ENCODE measurements around the gene MRO.
"Not testable (repeated sequence)": the region's sequence is repeated elsewhere in the genome, so short reads cannot be mapped to it uniquely, and the experiment has no call there.

MRO gene

DNA sequence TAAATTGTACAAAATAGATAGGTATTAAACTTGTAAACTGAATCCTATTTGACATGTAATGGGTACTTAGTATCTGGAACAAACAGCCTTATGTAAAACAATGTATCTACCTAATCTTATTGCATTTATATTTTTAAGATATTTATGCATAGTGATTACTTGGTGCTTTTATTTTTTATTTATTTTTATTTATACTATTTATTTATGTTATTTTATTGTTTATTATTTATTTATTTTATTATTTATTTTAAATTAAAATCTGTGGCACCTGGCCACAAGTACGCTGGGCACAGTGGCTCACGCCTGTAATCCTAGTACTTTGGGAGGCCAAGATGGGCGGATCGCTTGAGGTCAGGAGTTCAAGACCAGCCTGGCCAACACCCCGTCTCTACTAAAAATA lies 26.9 kb downstream of the MRO start:
- DNase-seq (ENCODE audit: low read depth, low spot score): no peak

DNA sequence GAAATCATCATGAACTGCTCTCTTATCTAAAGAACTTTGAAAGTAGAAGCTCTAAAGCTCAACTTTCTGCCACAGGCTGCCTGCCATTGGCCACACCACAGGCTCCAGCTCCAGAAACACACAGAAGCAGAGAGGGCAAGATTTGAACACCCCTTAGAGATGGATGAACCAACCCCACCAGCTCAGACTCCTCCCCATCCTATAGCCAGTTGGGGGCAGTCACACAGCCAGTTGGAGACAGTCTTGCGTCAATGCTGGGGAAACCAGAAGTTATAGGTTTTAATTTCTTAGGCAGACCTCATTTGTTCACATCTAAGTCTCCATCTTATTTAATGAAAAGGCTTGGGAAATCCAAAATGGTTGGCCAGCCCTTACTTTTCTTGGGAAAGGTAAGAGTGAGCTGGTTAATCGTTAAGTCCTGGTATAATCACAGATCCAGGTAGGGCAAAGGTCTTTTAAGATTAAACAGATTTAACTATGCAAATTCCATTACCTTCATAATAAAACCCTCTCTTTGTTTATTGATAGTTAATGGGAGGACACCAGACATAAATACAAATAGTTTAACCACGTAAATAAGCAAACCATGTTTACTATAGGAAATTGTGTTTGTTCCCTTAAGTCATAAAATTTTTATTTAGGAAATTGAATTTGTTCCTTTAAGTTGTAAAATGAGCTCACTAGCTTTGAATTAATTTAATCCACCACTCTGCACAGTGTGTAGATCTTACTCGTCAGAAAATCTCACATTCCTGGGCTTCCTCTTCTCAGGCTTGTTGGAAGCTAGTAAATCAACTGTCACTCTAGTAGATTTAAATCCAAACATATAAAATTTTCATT lies 28.0 kb downstream of the MRO start:
- DNase-seq (ENCODE audit: low read depth, low spot score): no peak

DNA sequence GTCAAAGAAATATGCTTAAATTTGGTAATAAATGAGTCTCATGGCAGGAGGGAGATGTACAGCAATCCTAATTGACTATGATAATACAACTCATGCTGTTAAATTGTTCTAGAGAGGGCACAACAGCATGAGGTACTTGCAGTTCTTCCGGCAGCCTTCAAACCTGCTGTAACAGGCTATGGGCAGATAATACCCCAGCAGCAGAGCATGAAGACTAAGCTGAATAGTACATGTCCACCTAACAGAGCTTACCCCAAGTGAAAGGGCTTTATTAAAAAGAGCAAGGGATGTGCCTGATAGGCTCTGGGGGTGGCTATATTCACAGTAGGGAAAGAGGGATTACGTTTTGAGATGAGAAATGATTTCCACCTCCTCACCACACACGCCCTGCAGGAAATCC lies 28.9 kb downstream of the MRO start:
- DNase-seq (ENCODE audit: low read depth, low spot score): no peak

DNA sequence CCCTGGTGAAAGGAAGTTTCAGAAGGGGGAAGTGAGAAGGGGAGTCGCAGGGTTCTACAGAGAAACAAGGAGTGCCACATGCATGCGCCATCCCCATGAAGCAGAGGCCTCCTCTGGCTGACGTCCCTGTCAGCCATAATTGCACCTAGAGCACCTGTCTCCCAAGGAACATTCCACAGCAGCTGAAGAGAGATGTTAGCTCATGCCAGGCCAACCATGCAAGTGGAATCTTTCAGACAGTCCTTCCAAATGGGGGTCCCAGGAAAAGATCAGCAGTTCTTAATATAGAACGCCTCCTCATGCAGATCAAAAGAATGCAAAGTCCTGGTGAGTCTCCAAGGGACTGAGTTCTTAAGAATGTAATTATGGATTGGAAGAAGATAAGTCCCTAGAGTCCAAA lies 29.6 kb downstream of the MRO start:
- no peak for DNase-seq (ENCODE audit: low read depth, low spot score)

DNA sequence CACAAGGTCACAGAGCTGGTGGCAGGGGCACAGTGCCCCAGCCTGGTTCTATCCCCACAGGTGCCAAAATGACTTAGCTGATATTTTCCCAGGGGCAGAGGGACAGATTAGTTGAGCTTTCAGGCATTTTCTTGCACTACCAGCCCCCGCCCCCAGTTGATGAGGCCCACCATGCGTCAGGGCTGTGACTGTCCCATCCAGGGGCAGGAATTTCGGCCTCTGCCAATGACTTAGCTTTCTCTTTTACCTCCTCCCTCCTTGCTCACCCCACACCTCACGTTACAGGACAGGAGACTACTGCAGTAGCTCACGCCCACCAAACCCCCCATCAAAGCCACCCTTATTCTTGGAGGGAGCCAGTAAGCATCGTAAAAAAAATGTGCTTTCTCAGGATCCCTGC lies 31.5 kb downstream of the MRO start:
- no peak for DNase-seq (ENCODE audit: low read depth, low spot score)

DNA sequence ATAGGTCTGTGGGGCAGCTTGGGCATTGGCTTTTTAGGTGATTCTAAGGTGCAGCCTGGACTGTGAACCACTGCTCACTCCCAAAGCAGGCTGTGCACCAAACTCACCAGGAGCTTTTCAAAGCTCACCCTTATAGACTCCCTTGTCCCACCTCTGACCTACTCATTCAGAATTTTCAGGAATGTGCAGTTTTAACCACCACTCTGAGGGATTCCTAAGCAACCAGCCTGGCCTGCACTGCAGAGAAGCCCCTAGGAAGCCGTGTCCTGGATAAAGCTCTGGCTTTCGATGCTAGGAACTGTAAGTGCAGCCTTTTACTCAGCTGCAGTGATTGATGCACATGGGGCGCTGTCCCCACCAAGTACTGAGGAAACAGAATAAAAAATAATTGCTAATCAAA lies 33.0 kb downstream of the MRO start:
- DNase-seq (ENCODE audit: low read depth, low spot score): no peak

DNA sequence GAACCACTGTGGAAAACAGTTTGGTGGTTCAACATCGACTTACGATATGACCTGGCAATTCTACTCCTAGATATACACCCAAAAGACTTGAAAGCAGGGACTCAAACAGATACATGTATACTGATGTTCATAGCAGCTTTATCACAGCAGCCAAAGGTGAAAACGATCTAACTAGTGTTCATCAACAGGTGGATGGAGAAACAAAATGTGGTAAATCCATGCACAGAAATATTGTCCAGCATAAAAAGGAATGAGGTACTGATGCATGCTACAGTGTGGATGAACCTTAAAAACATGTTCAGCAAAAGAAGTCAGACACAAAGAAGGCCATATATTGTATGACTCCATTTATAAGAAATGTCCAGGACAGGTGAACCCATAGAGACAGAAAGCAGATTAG lies 36.3 kb downstream of the MRO start:
- no peak for DNase-seq (ENCODE audit: low read depth, low spot score)

DNA sequence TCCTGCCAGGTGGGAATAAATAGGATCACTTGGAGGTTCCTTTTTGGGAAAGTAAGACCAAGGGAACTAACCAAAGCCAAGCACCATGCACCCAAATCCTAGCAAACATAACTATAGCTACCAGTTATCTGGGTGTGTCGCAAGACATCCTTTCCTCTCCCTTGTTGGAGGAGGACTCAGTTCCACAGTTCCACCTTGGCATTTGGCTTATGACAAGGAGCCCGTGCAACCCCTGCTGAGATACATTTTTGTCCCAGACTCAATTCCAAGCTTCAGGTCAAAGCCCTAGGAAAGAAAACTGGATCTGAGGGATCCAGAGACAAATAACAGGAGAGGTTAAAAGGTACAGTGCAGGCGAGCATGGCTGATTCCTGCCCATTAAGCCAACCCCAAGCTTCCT lies 40.8 kb downstream of the MRO start:
- DNase-seq (ENCODE audit: low read depth, low spot score): not testable (repeated sequence)

DNA sequence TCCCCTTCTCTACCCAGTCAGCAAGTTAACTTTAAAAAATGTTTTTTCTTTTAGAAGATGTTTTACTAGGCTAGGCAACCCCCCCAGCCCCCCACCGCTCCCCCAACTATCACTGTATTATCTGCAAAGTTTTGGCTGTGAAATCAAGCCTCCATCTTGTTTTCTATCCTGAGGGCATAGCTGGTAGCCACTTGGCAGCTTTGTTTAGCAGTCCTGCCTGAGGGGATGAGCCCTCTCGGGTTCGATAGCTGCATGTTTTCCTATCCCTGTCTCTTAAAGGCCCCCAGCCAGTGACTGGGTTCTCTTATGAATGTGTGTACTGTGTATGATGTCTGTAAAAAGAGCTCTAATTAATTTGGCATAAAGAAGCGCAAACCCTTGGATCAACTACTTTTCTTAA lies 43.4 kb downstream of the MRO start:
- DNase-seq (ENCODE audit: low read depth, low spot score): no peak

DNA sequence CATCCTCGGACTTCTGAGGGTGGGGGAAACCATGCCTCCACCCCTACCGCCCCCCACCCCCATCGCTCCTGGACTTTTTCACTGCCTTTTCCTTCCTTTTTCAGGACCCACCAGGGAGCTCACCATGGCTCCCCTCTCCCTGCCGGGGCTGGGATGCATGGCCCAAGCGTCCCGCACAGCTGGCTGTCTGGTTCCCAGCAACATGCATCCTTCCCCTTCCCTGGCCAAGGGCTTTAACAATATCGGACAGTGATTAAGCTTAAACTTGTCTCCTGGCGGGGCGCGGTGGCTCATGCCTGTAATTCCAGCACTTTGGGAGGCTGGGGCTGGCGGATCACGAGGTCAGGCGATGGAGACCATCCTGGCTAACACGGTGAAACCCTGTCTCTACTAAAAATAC lies 44.1 kb downstream of the MRO start:
- no peak for DNase-seq (ENCODE audit: low read depth, low spot score)

DNA sequence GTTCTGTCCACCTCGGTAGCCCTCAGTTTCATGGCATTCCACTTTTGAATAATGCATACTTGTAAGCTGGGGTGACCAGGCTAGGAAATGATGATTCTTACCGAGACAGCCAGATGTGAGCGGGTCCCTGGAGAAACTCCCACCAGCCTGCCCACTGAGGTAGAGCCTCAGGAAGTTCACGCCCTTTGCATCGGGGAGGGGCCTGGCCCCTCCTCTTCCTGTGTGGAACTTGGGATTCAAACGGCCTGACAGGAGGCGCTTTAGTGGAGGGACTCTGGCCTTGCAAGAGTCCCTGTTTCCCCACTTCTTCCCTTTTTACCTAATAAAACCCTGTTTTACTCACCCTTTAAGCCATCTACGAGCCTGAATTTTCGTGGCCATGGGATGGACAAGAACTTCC lies 44.6 kb downstream of the MRO start:
- DNase-seq (ENCODE audit: low read depth, low spot score): no peak

DNA sequence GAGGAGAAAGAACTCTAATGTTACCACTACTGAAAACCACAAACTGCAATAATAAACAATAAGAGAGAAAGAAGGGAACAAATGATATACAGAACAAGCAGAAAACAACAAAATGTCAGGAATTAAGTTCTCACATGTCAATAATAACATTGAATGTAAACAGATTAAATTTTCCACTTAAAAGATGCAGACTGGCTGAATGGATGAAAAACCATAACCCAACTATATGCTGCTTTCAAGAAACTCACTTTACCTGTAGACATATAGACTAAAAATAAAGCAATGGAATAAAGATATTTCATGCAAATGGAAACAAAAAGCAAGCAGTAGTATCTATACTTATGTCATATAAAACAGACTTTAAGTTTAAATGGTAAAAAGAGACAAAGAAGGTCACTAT lies 50.4 kb downstream of the MRO start:
- DNase-seq (ENCODE audit: low read depth, low spot score): no peak

DNA sequence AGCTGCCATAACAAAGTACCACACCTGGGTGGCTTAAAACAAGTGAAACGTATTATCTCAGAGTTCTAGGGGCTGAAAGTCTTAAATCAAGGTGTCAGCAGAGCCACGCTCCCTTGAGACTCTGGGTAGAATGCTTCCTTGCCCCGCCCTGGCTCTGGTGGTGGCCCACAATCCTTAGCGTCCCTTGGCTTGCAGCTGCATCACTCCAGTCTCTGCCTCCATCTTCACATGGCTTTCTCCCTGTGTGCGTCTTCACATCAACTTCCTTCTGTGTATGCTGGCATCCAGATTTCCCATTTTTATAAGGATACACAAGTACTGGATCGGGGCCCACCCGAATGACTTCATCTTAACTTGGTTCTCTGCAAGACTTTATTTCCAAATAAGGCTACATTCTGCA lies 62.5 kb downstream of the MRO start:
- no peak for DNase-seq (ENCODE audit: low read depth, low spot score)

DNA sequence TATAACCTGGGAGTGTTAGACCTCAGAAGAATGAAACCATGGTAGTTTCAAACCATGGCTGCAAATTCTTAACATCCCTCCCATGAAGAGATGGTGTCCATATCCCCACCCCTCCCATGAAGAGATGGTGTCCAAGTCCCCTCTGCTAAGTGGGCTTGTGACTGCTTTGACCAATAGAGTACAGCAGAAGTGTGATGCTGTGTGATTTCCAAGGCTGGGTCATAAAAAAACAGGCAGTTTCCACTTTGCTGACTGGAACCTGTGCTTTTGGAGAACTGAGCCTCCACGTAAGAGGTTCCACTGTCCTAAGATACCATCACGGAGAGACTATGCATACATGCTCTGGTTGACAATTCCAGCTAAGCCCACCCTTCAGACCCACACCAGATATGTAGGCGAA lies 65.5 kb downstream of the MRO start:
- no peak for DNase-seq (ENCODE audit: low read depth, low spot score)

DNA sequence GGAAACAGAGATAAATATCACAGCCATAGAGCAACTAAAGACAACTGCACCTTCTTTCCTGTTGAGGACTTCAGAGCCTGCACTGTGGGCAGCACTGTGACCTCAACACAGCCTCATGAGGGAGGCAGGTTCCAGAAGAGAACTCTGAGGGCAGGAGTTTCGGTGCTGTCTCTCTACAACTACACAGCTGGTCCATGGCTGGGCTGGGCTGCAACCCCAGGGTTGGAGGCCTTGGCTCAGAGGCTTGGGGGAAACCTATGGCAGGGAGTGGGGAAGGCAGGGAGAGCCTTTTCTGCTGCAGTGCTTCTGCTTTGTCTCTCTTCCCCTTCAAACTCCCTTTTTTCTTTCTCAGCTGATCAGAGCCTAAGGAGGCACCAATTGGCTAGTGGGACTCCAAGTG lies 66.5 kb downstream of the MRO start:
- DNase-seq (ENCODE audit: low read depth, low spot score): no peak

DNA sequence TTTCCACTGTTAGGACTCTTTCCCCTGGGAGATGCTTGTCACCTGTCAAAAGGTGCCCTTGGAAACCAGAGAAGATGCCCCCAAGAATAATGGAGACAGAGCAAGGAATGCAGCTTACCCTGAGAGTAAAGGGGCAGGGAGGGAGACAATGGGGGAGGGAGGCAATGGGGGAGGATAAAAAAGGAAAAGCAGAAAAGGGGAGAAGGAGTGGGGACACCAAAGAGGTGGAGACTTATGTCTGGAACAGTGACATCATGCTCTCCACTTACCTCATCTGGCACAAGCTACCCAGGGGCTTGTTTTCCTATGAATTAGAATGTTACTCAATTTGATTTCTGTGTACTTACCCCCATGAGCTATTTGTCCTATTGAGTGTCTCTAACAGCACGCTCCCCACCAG lies 67.9 kb downstream of the MRO start:
- DNase-seq (ENCODE audit: low read depth, low spot score): no peak

DNA sequence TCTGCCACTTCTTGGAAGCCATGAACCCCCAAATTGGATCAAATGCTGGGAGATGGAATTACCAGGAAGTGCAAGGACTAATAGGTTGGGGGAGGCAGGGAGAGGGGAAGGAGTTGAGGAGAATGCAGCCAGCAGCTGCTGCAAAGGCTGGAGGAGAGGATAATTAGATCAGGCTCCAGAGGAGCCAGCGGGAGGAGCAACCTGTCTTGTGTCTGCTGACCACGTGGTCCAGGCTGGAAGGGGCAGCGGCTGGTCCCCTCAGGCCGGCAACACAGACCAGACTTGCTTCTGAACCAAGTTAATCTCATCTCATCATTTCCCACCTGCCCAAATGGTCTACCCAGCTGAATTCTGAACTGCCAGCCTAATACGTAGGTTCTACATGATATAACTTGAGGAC lies 68.3 kb downstream of the MRO start:
- no peak for DNase-seq (ENCODE audit: low read depth, low spot score)

DNA sequence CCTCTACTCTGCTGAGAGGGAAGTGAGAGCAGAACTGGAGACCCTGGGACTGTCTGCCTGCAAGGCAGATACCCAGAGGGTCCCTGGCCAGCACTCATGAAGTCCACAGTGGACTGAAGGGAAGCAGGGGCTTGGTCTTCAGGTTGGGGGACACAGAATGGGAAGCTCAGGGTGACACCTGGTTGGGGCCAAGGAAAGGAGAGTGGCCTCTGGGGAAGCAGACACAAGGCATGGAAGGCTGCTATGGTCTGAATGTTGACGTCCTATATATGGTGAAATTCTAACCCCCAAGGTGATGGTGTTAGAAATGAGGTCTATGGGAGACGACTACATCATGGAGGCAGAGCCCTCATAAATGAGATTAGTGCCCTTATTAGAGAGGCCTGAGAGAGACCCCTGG lies 69.3 kb downstream of the MRO start:
- no peak for DNase-seq (ENCODE audit: low read depth, low spot score)

DNA sequence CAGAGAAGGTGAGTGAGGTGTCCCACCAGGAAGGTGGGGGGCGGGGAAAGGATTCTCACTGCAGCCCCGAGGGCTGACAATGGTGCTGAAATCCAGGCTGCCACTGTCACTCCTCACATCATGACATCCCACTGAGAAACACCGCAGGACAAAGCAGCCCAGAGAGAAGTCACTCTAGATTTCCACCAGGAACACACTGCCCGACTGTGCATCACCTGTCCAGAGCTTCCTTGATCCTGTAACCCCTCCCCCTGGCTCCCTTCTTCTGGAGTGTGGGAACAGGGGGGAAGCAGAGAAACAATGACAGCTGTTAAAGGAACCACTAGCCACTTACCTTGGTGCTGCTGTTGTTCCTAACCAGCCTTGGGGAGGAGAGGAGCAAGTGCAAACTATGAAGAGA lies 69.9 kb downstream of the MRO start:
- no peak for DNase-seq (ENCODE audit: low read depth, low spot score)

DNA sequence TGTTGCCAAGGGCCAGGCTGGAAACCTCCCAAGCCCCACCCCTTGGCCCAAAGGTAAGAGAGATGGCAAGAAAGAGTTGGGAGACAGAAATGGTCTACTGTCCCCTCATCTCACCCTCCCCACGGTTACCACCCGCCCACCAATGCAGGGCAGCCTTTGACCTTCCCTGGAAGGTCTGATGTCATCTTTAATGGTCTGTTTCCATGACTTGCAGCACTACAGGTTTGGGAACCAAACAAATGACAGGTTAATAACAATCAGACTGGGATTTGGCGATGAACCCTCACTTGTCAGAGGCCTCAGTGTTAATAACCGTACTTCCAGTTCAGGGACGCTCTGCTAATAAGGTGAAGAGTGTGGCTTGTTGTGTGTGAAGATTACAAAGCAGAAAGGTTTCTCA lies 70.4 kb downstream of the MRO start:
- DNase-seq (ENCODE audit: low read depth, low spot score): no peak

DNA sequence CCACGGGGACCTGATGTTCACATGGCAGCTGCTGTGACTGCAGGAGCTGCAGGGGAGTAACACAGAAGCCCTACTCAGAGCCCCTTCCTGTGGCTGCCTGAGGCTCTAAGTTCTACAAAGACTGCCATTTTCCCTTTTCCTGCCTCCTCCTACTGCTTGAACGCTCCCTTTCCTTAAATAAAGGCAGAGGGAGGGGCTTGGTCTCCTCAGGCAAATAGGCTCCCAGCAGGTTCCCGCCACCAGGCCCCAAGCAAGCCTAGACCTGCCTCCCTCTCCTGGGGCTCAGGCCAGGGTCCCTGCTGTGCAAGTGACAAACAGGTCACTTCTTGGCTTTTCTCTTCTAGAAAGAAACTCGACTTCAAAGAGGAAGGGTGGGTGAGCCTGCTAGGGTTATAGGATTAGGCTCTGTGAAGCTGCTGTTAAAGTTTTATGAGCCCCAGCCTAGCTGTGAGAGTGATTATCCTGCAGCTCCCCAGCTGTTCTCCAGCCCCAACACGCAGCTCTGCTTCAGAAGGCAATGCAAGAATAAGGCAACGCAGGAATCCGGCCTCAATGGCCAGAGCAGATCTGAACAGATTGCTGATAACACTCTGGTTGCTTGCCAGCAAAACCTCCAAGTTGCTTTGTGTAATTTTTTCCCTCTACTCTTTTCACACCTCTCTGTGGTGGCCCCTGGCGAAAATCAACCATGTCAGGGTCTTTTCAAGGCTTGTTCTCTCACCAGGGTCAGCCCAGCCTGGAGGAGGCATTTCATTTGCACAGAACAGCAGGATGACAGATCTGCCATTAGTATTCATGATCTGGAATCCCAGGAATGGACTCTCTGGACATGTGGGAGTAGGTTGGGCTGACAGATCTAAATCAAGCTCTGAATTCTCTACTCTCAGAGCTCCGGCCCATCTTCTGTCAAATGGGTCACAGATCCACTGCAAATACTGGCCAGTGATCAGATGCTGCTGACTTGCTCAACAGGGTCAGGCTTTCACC lies 71.3 kb downstream of the MRO start:
- no peak for DNase-seq (ENCODE audit: low read depth, low spot score)

DNA sequence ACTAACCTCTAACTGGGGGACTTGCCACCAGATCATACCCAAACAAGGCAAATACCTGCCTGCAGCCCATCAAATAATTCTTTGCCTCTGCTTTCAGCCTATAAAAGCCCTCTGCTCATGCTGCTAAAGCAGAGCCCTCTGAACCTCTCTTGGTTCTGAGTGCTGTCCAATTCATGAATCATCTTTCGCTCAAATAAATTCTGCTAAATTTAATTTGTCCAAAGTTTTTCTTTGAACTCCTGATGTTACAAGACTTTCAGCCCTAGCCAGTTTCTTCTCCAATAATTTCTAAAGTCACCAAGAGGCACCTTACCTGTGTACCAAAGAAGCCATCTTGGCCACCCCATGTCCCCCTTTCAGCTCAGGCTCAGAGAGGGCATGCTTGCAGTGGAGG lies 72.0 kb downstream of the MRO start:
- DNase-seq (ENCODE audit: low read depth, low spot score): no peak

DNA sequence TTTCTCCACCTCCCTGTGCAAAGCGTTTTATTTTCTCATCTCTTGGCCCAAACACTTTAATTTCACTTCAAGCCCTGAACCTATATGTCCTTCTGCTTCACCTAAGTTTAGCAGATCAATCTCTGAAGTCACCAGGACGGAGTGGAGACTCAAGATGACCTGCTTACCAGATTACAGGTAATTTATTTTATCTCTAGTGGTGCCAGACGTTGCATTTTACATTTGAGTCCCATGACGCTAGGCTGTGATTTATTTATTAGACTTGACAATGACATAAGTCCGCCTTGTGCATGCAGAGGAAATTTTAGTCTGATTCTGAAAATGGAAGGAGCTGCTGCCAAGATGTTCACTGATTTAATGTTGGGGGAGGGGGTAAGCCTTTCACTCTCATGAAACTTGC lies 73.9 kb downstream of the MRO start:
- no peak for DNase-seq (ENCODE audit: low read depth, low spot score)

Data from smooth muscle cell of the brain vasculature (primary cell).